Activated CD4-positive, alpha-beta T cell treated with anti-CD3 and anti-CD28 coated beads, Interleukin-2, amount 10 ng/mL, durations not matched to agents 24 days and 14 days (primary cell): ENCODE data around the gene PDE1C. TPM values are rescaled to one million over a fixed set of nuclear protein-coding genes. Genes with fewer than 3 reads are reported as not detected.
A peak's percentile ranks its signal among the peaks of the same experiment; 100 is the strongest.

ENCODE experiments used
- DNase-seq: peaks from one replicate; pipeline ENCODE4 v3.0.0; 2022
- H3K27ac Mint-ChIP-seq: one replicate; pipeline ENCODE4 v1.8.0; 2022; ENCODE audit warnings: mild to moderate bottlenecking, mixed read lengths
- H3K27me3 Mint-ChIP-seq: one replicate; pipeline ENCODE4 v1.8.0; 2022; ENCODE audit warnings: mixed read lengths
- H3K36me3 Mint-ChIP-seq: one replicate; pipeline ENCODE4 v1.8.0; 2022; ENCODE audit warnings: low read depth, mild to moderate bottlenecking, mixed read lengths
- H3K4me1 Mint-ChIP-seq: one replicate; pipeline ENCODE4 v1.8.0; 2021; ENCODE audit warnings: mixed read lengths
- H3K4me3 Mint-ChIP-seq: one replicate; pipeline ENCODE4 v1.8.0; 2022; ENCODE audit warnings: mild to moderate bottlenecking, moderate library complexity, mixed read lengths
- H3K9me3 Mint-ChIP-seq: one replicate; pipeline ENCODE4 v1.8.0; 2021; ENCODE audit warnings: mixed read lengths
- intact Hi-C: fragments of 100-400 bp; cut with micrococcal nuclease; formaldehyde crosslinking; loops from one replicate; pipeline ENCODE4 v1.15.1; 2023
- total RNA-seq: library from RNA; stranded (reverse); gene quantifications from 2 replicates; pipeline ENCODE4 v1.2.3, GENCODE V29; 2022

PDE1C gene
- total RNA-seq = not detected in 2 replicates

DNA sequence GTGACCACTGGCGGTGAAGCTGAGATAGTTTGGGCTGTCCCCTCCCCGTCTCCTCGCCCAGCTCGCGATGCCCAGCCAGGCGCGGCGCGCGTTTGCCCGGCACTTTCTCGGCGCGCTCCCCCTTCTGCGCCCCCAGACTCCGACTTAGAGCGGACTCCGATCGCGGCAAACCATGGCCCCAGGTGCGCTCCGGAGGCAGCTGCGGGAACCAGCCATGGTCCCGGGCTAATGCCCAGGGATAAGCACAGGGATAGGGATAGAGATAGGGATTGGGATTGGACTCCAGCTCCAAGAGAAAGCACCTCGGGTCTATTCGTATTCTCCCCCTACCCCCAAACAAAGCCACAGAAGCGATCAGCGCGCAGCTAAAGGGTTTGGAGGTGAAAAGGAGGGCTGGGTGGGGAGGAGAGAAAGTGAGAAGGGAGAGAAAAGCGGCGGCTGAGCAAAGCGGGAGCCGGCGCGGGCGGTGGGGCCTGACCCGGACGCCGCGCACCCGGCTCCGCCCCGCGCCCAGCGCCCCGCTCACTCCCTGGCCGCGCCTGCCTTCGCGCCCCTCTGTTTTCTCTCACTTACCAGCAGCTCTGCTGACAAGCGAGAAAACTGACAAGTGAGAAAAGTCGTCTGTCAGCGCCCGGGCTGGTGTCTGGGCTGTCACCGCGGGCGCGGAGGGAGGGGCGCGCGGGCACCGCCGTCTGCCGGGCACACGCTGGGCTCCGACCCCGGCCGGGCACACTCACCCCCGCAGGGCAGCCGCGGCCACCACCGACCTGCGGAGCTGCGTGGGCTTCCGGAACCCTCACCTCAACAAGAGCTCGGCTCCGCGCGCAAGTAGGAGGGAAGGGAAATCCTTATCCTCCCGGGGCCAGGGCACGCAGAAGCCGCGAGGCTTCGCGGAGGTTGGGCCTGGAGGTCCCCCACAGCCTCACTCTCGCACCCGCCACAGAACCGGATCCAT lies at the start of gene PDE1C:
TSS of gene PDE1C (minus strand) at position 2 of the 955 bp plus-strand sequence.
- no peak for DNase-seq
- intact Hi-C loops = no loop called here
- Mint-ChIP-seq H3K9me3 (no peaks in the 10 kb centered on the region), H3K27me3 (peaks cover 15% of the 10 kb centered on the region), H3K36me3 (no peaks in the 10 kb centered on the region), H3K27ac (no peak within 1 kb of the TSS), H3K4me3 (no peak within 1 kb of the TSS), H3K4me1 (no peaks in the 10 kb centered on the region)

DNA sequence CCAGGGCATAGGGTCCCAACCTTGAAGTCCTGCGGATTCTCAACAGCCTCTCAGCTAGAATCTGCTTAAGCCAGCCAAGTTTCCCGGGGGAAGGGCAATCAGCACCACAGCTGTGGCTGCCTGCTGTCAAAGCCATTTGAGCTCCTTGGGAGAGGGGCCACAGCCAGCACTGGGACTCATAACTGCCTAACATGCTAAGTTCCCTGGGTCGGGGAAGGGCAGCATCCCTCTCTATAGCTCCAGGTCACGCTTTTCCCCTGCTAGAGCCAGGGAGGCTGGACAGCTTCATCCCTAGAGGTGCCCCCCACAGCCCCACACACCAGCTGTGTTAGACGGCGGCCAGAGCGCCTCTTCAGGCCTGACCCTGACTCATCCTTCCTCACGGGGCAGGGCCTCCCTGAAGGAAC lies 49.6 kb upstream of the PDE1C start:
- no peaks in the 10 kb centered on the region for H3K4me1 Mint-ChIP-seq
- peaks cover 25% of the 10 kb centered on the region for H3K9me3 Mint-ChIP-seq
- H3K27ac Mint-ChIP-seq = no peak overlapping the region
- intact Hi-C loops = no loop called here
- no peak for DNase-seq
- H3K4me3 Mint-ChIP-seq = no peak overlapping the region
- H3K36me3 Mint-ChIP-seq = no peaks in the 10 kb centered on the region
- H3K27me3 Mint-ChIP-seq = no peaks in the 10 kb centered on the region

DNA sequence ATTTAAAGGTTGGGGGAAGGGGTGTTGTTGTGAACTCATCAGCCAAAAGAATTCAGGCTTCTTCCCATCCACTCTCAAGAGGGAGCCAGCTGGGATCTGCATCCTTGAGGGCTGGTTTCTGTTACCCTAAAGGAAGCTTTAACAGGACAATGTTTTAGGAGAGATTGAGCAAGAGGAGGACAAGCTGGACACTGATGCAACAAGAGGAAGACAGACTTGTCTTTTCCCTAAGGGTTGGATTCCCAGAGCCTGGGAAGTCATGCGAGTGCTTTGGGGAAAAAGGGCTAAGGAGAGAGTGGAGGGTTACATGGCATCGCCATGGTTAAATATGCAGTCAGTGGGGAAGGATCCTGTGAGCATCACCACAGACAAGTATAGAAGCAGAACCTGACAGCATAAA lies 47.6 kb upstream of the PDE1C start:
- no peak overlapping the region for H3K27ac Mint-ChIP-seq
- intact Hi-C loops = no loop called here
- no peaks in the 10 kb centered on the region for H3K4me1 Mint-ChIP-seq

DNA sequence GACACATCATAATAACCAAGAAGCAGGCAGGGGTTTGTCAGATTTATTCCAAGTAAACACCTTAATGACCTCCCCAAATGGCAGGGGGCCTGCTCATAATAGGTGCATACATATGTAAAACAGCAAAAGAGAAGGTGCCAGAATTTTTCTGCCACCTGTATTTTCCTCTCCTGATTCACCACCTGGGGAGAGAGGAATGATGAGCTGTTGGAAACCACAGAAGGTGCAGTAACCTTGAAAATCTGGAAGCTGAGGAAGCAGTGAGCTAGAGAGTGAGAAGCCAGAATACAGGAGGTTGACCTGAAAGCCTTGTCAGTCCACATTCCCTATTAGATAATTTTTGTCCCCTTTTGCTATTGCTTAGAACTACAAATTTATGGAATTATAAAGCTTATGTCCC lies 46.2 kb upstream of the PDE1C start:
- Mint-ChIP-seq H3K27me3 (no peaks in the 10 kb centered on the region), H3K9me3 (peaks cover 15% of the 10 kb centered on the region), H3K27ac (no peak overlapping the region), H3K4me3 (no peak overlapping the region), H3K36me3 (no peaks in the 10 kb centered on the region), H3K4me1 (no peaks in the 10 kb centered on the region)
- intact Hi-C loops = no loop called here
- DNase-seq = no peak

More for the DNA sequence above, 47.6 kb upstream of the PDE1C start:
- H3K9me3 Mint-ChIP-seq = peaks cover 16% of the 10 kb centered on the region
- H3K4me3 Mint-ChIP-seq = no peak overlapping the region
- no peaks in the 10 kb centered on the region for H3K36me3 Mint-ChIP-seq
- no peaks in the 10 kb centered on the region for H3K27me3 Mint-ChIP-seq
- DNase-seq = no peak

DNA sequence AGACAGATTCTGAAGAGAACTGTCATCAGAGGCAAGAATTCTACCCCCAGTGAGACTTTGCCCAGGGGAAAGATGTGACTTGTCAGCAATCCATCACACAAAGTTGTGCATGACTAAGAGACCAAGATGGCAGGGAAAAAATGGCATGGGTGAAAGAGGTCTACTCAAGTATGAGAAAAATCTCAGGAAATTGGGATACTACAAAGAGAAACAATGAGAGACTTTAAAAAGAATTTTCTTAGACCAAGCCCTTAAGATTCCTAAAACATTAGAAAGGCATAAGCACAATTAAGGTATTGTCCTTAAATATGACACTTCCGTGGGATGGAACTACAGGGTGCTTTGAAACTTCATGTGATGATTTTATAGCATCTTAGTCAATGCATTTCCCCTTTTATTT lies 45.6 kb upstream of the PDE1C start:
- Mint-ChIP-seq H3K36me3 (no peaks in the 10 kb centered on the region), H3K27me3 (no peaks in the 10 kb centered on the region), H3K4me1 (no peaks in the 10 kb centered on the region), H3K4me3 (no peak overlapping the region), H3K9me3 (peaks cover 10% of the 10 kb centered on the region), H3K27ac (no peak overlapping the region)
- intact Hi-C loops = no loop called here
- DNase-seq = no peak

DNA sequence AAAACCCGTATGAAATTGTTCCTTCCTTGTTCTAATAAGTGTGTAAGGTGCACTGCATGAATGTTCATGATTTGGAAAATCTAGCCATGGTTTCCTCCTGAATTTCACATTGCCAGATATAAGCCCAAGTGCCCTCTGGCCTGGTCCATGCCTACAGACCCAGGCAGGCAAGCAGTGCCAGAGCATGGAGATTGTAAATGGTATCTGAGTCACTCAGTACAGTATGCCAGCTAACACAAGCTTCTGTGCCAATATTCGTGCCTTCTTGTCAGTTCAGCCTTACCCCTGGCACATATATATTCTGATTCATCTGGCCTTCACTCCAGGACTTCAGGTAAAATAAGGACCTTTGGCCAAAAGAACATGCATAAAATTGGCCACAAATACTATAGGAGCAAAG lies 38.4 kb upstream of the PDE1C start:
- no peaks in the 10 kb centered on the region for H3K36me3 Mint-ChIP-seq
- intact Hi-C loops = no loop called here
- H3K27ac Mint-ChIP-seq = no peak overlapping the region
- no peak for DNase-seq
- H3K27me3 Mint-ChIP-seq = no peaks in the 10 kb centered on the region
- H3K4me3 Mint-ChIP-seq = no peak overlapping the region
- no peaks in the 10 kb centered on the region for H3K4me1 Mint-ChIP-seq
- peaks cover 12% of the 10 kb centered on the region for H3K9me3 Mint-ChIP-seq

DNA sequence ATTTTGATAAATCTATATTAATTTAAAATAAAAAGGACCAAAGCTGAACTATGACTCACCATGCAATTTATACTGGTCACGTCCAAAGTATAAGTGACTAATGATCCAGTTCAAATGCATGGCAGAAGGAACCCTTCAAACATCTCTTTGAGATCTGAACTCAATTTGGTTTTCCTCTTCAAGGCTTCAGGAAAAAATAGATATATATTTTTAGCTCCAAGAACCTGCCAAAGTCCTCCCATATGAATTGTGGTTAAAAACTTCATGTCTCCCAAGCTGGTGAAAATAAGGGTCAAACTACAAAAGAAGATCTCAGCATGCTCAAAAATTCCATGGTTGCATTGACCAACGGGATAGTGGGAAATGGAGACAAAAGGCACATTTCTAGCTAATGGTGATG lies 34.6 kb upstream of the PDE1C start:
- no peaks in the 10 kb centered on the region for H3K4me1 Mint-ChIP-seq
- H3K4me3 Mint-ChIP-seq = no peak overlapping the region
- intact Hi-C loops = no loop called here

DNA sequence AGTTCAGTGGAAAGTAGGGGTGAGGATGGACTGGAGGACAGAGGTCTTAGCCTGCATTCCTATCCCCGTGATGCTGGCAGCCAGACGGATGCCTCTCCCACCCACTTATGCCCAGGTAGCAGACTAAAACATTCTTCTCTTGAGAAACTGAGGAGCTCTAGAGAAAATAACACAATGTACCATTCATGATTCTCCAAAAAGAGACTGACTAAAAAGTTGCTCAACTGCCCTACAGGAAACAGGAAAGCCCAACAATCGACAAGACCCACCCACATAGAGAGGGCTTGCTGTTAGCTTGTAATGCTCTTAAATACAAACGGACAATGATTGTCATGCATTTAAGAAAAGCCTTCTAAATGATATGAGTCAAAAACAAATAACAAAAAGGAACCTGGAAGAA lies 33.2 kb upstream of the PDE1C start:
- H3K36me3 Mint-ChIP-seq = no peaks in the 10 kb centered on the region
- no peak for DNase-seq
- intact Hi-C loops = no loop called here
- peak overlapping the region; percentile 11 for H3K27ac Mint-ChIP-seq
- H3K27me3 Mint-ChIP-seq = no peaks in the 10 kb centered on the region
- H3K4me3 Mint-ChIP-seq = no peak overlapping the region
- H3K9me3 Mint-ChIP-seq = peaks cover 8% of the 10 kb centered on the region
- no peaks in the 10 kb centered on the region for H3K4me1 Mint-ChIP-seq

More for the DNA sequence above, 34.6 kb upstream of the PDE1C start:
- Mint-ChIP-seq H3K27me3 (no peaks in the 10 kb centered on the region), H3K9me3 (peaks cover 8% of the 10 kb centered on the region), H3K36me3 (no peaks in the 10 kb centered on the region), H3K27ac (no peak overlapping the region)
- DNase-seq = no peak

DNA sequence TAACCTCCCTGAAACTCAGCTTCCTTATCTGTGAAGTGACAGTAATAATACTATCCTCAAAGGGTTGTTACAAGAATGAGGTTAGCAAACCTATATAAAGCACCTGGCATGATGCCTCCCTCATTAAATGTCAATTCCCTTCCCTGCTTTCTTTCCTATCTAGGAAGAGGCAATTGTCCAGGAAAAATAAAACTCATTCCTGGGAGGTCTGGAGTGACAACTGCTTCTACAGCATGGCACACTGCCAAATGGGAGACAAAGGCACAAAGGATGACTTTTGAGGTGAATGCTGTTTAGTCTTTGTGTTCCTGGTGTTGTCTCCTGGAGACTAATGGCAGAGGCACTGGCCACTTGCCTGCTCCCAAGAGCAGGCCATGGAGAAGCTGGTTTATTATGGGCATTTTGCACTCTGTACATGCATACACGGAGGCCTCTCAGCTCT lies 32.2 kb upstream of the PDE1C start:
- no peak overlapping the region for H3K4me3 Mint-ChIP-seq
- intact Hi-C loops = no loop called here
- DNase-seq = no peak

DNA sequence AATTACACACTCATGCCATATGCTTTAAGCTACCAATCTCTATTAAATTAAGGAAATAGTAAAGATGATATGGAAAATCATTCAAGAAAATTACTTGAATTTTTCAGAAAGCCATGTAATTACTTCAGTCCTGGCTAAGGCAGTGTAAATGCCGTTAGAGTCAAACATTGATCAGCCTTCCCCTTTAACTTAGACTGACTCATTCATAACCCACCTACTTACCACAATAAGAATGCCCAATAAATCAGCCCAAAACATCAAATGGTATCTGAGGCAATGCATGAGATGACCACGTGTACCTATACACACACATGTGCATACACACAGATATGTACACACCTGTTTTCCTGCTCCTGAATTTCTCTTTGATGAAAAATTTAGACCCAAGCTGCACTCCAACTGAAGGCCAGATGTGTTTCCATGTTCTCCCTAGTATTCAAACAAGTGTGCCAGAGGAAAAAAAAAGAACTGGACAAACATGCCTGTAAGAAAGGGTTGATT lies 30.2 kb upstream of the PDE1C start:
- intact Hi-C loops = no loop called here
- no peaks in the 10 kb centered on the region for H3K4me1 Mint-ChIP-seq
- DNase-seq = no peak
- no peaks in the 10 kb centered on the region for H3K36me3 Mint-ChIP-seq
- no peak overlapping the region for H3K4me3 Mint-ChIP-seq
- H3K9me3 Mint-ChIP-seq = peaks cover 8% of the 10 kb centered on the region
- H3K27ac Mint-ChIP-seq = no peak overlapping the region
- no peaks in the 10 kb centered on the region for H3K27me3 Mint-ChIP-seq

More for the DNA sequence above, 32.2 kb upstream of the PDE1C start:
- no peaks in the 10 kb centered on the region for H3K36me3 Mint-ChIP-seq
- H3K27me3 Mint-ChIP-seq = no peaks in the 10 kb centered on the region
- H3K27ac Mint-ChIP-seq = no peak overlapping the region
- H3K4me1 Mint-ChIP-seq = no peaks in the 10 kb centered on the region
- peaks cover 8% of the 10 kb centered on the region for H3K9me3 Mint-ChIP-seq

DNA sequence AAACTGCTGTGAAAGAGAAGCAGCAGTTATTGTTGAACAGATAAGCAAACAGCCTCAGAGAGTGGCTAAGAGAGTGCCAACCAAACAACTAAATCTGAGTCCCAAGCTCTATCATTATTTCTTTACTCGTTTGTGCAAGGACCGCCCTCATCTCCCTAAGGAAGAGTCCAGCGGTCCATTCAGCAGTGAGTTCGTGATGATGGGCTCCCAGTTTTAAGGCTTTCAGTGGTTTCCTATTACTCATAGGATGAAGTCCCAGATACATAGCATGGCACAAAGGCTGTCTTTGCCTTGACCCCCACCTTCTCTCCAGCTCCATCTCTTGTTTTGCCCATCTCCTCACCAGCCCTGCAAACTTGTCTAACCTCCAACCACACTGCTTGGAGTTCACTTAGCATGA lies 24.3 kb upstream of the PDE1C start:
- no peaks in the 10 kb centered on the region for H3K4me1 Mint-ChIP-seq
- intact Hi-C loops = no loop called here
- DNase-seq = no peak
- H3K27ac Mint-ChIP-seq = no peak overlapping the region
- H3K27me3 Mint-ChIP-seq = no peaks in the 10 kb centered on the region
- no peaks in the 10 kb centered on the region for H3K9me3 Mint-ChIP-seq
- H3K4me3 Mint-ChIP-seq = no peak overlapping the region
- no peaks in the 10 kb centered on the region for H3K36me3 Mint-ChIP-seq

DNA sequence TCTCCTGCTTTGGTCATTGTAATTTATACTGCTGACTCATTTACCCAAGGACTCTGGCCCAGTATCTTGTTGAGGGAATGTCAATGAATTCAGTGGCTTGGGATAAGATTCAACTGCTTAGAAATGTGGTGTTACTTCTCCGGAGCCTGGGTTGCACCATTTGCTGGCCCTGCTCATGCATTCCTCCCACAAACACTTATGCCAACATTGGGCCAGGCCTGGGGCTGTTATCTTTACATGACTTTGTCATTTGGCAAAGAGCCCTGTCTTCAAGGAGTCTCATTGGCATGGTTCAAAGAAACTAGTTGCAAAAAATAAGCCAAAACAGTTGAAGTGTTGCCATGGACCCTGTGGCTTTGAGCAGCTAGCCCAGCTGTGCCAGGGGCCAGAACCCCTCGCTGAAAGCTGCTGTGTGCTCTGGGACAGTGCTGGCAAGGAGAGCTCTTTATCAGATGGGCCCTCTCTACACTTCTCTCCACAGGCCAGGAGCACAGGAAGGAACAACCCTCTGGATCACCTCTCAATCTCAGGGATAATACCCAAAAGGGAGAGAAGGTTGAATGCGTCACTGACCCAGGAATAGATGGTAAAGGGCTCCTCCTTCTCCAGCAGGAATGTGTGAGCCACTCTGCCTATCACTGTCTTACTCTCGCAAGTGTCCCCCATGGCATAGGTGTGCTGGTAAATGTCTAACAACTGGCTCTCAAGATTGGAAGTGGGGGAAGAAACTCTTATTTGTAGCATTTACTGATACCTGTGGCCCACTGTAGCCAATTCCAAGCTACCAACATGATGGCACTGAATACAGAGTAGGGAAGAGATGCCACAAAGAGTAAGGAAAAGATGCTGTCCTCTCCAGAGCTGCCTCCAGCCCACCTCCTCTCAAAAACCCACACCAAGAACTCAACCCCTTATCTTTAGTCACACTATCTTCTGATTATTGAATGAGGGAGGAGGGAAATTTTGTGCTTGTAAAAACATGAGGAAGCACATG lies 23.5 kb upstream of the PDE1C start:
- Mint-ChIP-seq H3K27me3 (no peaks in the 10 kb centered on the region), H3K36me3 (no peaks in the 10 kb centered on the region), H3K9me3 (no peaks in the 10 kb centered on the region), H3K27ac (no peak overlapping the region), H3K4me3 (no peak overlapping the region), H3K4me1 (no peaks in the 10 kb centered on the region)
- DNase-seq = no peak
- intact Hi-C loops = no loop called here

DNA sequence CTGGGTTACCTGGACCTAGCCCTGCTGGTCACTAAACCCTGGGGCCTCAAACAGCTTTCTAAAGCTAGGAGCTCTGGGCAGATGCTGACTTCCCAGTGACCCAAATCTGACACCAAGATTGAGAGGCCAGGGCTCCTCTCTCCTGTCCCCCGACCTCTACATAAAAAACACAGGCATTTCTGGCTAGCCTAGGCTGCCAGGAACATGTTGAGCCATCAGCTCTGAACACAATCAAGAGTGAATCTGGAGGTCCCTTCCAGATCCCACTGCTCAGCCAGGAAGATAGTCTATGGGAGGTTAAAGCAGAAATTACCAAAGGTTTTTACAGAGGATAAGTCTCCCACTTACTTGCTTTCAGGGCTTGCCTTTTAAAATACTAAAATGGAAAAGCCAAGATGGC lies 22.1 kb upstream of the PDE1C start:
- Mint-ChIP-seq H3K4me3 (no peak overlapping the region), H3K36me3 (no peaks in the 10 kb centered on the region), H3K27me3 (no peaks in the 10 kb centered on the region), H3K27ac (no peak overlapping the region), H3K9me3 (no peaks in the 10 kb centered on the region), H3K4me1 (no peaks in the 10 kb centered on the region)
- no peak for DNase-seq
- intact Hi-C loops = no loop called here
